Stimulated activated CD8-positive, alpha-beta memory T cell treated with anti-CD3 and anti-CD28 coated beads, Interleukin-12 subunit alpha, Interleukin-12 subunit beta, amount 100 ng/mL, for 1 hour (primary cell): ENCODE results near the gene ST6GALNAC6.

Experiments
- DNase-seq: peaks from one replicate; pipeline ENCODE4 v3.0.0-alpha.2; 2020; ENCODE audit warnings: low read depth

The ST6GALNAC6 gene

GRCh38 chr9:127899128-127899943, at the start of gene ST6GALNAC6:
ST6GALNAC6 (minus strand) TSS chr9:127899603; CDS start chr9:127897981, 1,622 bp downstream.
- DNase-seq, result peak; percentile 36

GRCh38 chr9:127947841-127948710, 48.7 kb upstream of the ST6GALNAC6 start:
- DNase-seq, result no peak

- DNase-seq, result no peak
Observed at GRCh38 chr9:127946728-127947127, 47.3 kb upstream of the ST6GALNAC6 start.

- DNase-seq, result no peak
Observed at GRCh38 chr9:127945942-127946341, 46.5 kb upstream of the ST6GALNAC6 start.

- no peak for DNase-seq
Observed at GRCh38 chr9:127945338-127945737, 45.9 kb upstream of the ST6GALNAC6 start.

- DNase-seq, result no peak
Observed at GRCh38 chr9:127944586-127945218, 45.3 kb upstream of the ST6GALNAC6 start.

- peak; percentile 56 for DNase-seq
Observed at GRCh38 chr9:127943731-127944144, 44.3 kb upstream of the ST6GALNAC6 start.

- no peak for DNase-seq
Observed at GRCh38 chr9:127943011-127943662, 43.7 kb upstream of the ST6GALNAC6 start.

GRCh38 chr9:127942216-127943010, 43.0 kb upstream of the ST6GALNAC6 start:
- DNase-seq, result no peak

GRCh38 chr9:127941961-127942215, 42.5 kb upstream of the ST6GALNAC6 start:
- DNase-seq, result no peak

GRCh38 chr9:127941062-127941960, 41.9 kb upstream of the ST6GALNAC6 start:
- DNase-seq, result no peak

- no peak for DNase-seq
Observed at GRCh38 chr9:127940593-127940992, 41.2 kb upstream of the ST6GALNAC6 start.

- no peak for DNase-seq
Observed at GRCh38 chr9:127938298-127938690, 38.9 kb upstream of the ST6GALNAC6 start.

- peak; percentile 75 for DNase-seq
Observed at GRCh38 chr9:127937388-127938297, 38.2 kb upstream of the ST6GALNAC6 start, which contains the start of gene DPM2. DPM2 (minus strand) TSS chr9:127937854; CDS start chr9:127937820, 34 bp downstream.

- DNase-seq, result no peak
Observed at GRCh38 chr9:127937056-127937387, 37.6 kb upstream of the ST6GALNAC6 start.

GRCh38 chr9:127936347-127936852, 37.0 kb upstream of the ST6GALNAC6 start:
- no peak for DNase-seq

GRCh38 chr9:127935765-127936221, 36.4 kb upstream of the ST6GALNAC6 start:
- no peak for DNase-seq

- DNase-seq, result no peak
Observed at GRCh38 chr9:127934986-127935385, 35.6 kb upstream of the ST6GALNAC6 start.

GRCh38 chr9:127934248-127934647, 34.8 kb upstream of the ST6GALNAC6 start:
- no peak for DNase-seq
